HG03108 (cell line): ENCODE data around the gene EHMT1.

Experiments used
- ATAC-seq: cut with Tn5 transposase; IDR thresholded peaks from one replicate; pipeline ENCODE4 v1.9.1; 2021; ENCODE audit warnings: moderate library complexity; ENCODE audit not compliant: unreplicated experiment

Gene EHMT1

GRCh38 chr9:137643921-137644320 is 25.1 kb downstream of the EHMT1 start:
- ATAC-seq, result no peak

DNA sequence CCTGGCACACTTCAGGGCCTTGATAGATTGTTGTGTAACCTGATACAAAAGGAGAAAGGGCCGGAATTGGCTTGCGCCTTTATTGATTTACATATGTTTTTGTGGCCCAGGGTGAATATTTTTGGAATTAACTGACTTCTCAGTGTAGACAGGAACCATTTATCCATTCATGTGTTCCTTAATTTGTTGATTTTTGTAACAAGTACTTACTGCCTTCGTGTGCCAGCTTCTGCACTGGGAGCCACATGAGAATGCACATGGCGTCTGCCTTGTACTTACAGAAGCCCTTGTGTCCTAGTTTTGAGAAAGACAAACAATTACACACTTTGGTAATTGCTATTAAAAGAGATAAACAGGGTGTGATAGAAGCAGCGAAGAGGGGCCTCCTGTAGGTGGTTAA is 26.4 kb downstream of the EHMT1 start:
- no peak for ATAC-seq

DNA sequence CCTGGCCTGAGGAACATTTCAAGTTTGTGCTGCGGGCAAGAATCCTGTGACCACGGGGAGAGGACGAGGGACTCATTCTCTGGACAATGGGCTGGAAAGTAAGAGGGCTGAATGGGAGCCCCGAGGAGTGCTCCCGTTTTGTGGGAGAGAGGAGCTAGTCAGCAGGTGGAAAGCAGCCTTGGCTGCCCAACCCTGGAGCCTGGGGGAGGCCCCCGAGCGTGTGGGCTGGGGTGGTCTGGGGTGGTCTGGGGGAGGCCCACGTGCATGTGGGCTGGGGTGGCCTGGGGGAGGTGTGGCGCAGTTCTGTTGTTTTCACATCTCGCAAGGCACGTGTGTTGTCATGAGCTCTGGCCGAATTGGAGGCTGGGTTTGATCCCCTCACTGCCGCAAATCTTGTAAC is 27.5 kb downstream of the EHMT1 start:
- ATAC-seq, result no peak

- no peak for ATAC-seq
Measured at GRCh38 chr9:137647096-137647714, 28.4 kb downstream of the EHMT1 start.

- ATAC-seq, result no peak
Measured at GRCh38 chr9:137648396-137648795, 29.6 kb downstream of the EHMT1 start.

- no peak for ATAC-seq
Measured at GRCh38 chr9:137649553-137649952, 30.7 kb downstream of the EHMT1 start.

- ATAC-seq, result no peak
Measured at GRCh38 chr9:137650259-137650658, 31.5 kb downstream of the EHMT1 start.

GRCh38 chr9:137650779-137651178 is 32.0 kb downstream of the EHMT1 start:
- no peak for ATAC-seq

- no peak for ATAC-seq
Measured at GRCh38 chr9:137656416-137656815, 37.6 kb downstream of the EHMT1 start.

DNA sequence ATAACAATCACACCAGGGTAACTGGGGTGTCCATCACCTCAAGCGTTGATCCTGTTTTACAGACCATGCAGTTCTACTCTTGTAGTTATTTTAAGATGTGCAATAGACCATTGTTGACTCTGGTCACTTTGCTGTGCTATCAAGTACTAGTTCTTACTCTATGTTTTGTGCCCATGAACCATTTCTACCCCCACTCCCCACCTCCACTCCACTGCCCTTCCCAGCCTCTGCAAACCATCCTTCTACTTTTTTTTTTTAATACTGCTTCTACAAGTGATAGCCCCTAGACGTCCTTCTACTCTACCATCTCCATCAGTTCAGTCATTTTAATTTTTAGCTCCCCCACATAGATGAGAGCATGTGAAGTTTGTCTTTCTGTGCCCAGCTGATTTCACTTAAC is 38.8 kb downstream of the EHMT1 start:
- no peak for ATAC-seq

DNA sequence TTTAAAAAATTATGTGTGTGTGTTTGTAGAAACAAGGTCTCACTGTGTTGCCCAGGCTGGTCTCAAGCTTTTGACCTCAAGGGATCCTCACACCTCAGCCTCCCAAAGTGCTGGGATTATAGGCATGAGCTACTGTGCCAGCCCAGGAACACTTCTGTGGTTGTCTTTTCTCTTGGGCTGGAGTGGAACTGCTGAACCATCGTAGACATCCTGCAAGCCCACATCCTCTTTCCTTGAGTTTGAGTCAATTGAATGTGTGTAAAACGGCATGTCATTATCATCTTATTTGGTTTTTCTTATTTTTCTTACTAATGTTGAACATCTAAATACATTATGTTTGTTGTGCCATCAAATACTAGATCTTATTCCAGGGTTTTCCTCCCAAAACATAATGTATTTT is 40.0 kb downstream of the EHMT1 start:
- ATAC-seq, result no peak

DNA sequence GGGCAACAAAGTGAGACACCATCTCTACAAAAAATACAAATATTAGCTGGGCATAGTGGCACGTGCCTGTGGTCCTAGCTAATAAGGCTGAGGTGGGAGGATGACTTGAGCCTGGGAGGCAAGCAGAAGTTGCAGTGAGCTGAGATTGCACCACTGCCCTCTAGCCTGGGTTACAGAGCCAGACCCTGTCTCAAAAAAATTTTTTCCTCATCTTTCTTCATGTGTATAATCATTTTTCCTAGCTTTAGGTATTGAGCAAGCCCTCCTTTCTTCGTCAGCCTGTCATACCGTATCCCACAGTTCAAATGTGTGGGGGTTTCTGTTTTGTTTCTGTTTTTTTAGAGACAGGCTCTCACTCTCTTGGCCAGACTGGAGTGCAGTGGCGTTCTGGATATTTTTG is 41.3 kb downstream of the EHMT1 start:
- ATAC-seq, result no peak

DNA sequence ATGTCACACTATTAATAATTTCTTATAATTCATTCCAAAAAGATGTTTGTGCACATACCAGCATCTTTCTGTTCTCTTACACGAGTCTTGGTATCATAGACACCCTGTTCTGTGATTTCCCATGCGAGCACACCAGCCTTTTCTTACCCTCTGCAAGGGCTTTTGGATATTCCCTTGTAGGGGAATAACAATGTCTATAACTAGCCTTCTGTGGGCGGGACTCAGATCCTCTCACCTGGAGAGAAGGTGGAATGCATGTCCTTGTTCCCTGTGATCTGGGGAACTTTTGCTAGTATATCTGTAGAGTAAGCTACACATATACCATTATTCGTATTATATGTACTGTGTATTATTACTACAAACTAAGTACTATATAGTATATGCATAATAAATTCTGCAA is 44.8 kb downstream of the EHMT1 start:
- ATAC-seq, result no peak

- ATAC-seq, result no peak
Measured at GRCh38 chr9:137664676-137665075, 45.9 kb downstream of the EHMT1 start.

DNA sequence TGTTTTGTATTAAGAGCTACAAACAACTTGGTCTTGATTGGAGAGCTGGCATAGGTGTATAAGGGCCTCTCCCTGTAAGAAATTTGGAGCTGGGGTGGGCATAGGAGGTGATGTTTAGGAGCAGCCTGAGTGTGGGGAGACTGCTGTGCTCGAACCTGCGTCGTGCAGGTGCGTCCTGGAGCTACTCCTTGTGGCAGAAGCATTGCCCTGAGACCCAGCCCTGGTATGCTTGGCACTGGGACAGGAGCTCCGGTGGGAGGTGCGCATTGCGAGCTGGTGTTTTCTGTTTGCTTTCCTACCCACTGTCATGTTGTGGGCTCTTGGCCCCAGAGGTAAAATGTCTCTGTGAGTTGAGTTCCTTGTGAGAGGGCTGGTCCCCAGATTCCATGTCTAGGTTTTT is 46.4 kb downstream of the EHMT1 start:
- ATAC-seq, result no peak

GRCh38 chr9:137665697-137666512 is 47.1 kb downstream of the EHMT1 start:
- ATAC-seq, result no peak

- no peak for ATAC-seq
Measured at GRCh38 chr9:137666513-137666822, 47.7 kb downstream of the EHMT1 start.

DNA sequence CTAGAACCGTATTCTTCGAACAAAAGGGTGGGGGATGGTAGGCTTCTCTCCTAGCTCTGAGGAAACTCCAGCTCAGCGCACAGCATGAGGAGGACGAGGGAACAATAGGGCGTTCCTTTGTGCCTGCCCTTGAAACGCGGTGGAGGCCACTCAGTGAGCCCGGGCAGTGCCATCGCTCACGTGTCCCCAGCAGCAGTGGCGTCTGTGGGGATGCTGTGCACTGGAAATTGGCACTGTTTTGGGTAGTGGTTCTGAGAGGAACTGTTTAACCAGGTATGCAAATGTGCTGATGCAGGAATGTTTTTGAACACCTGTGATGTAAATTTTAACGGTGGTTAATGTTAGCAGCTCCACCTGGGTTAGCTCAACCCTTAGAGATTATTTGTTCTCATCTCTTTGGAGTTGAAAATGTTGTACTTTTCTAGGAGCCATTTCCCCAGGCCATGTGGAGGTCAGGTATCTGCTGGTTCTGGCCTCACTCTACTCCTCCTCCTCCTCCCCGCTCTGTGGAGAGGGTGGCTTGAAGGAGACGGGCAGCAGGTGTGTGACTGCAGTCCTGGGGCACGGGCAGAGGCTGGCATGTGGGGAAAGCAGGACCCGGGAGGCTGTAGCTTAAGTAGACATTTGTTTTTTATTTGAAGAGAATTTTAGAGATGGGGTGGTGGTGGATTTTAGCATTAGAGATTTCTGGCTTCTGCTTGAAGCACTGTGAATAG is 48.3 kb downstream of the EHMT1 start:
- no peak for ATAC-seq

- ATAC-seq, result no peak
Measured at GRCh38 chr9:137668203-137668602, 49.4 kb downstream of the EHMT1 start.

DNA sequence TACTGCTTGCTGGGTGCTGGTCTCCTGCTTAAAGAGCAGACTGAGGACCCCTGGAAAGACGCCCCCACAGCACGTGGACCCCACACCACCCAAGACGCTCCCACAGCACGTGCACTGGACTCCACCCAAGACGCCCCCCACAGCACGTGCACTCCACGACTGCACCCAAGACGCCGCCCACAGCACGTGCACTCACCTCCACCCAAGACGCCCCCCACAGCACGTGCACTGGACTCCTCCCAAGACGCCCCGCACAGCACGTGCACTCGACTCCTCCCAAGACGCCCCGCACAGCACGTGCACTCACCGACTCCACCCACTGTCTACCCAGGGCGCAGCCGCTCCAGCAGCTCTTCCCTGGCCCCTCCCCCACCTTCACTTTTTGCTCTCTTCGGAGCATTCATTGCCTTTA is 50.5 kb downstream of the EHMT1 start:
- ATAC-seq, result no peak

GRCh38 chr9:137670391-137671195 is 51.8 kb downstream of the EHMT1 start:
- no peak for ATAC-seq

DNA sequence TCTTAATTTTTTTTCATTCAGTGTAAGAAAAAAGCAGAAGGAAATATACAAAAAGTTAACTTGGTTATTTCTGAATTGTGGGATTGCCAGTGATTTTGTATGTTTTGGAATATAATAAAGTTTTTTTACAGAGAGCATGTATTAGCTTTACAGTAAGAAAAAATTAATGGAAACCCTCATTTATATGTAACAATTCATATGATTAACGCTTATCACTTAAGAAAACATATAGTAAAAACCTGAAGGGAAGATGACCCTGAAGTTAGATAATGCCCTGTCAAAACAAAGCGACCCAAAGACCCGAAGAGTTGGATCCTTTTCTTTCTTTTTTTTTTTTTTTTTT is 52.4 kb downstream of the EHMT1 start:
- no peak for ATAC-seq
